Measurements from ENCODE around the gene ADAMTS12. TPM values are rescaled to one million over a fixed set of nuclear protein-coding genes. Genes with fewer than 3 reads are reported as not detected.
A peak's percentile ranks its signal among the peaks of the same experiment; 100 is the strongest.

Gene ADAMTS12
- total RNA-seq, 1 donor from 2014 or later = 10.4 TPM

DNA sequence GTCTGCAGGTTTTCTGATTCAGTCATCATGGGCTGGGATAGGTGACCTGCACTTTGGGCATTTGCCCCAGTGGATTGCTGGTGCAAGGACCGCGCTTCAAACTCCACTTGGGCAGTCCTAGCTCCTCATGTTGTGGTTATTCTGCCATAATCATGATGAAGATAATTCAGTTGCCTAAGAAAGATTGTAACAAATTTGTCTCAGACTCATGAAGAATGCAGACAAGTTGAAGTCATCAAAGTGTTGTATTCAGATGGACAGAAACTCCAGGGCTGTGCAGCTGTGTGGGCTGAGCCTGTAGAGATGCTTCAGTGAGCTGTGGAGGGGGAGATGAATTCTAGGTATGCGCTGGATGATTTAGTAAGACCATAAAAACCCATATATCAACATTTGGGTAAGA is 412.5 kb downstream of the ADAMTS12 start:
- TF ChIP-seq, protein P1, sequence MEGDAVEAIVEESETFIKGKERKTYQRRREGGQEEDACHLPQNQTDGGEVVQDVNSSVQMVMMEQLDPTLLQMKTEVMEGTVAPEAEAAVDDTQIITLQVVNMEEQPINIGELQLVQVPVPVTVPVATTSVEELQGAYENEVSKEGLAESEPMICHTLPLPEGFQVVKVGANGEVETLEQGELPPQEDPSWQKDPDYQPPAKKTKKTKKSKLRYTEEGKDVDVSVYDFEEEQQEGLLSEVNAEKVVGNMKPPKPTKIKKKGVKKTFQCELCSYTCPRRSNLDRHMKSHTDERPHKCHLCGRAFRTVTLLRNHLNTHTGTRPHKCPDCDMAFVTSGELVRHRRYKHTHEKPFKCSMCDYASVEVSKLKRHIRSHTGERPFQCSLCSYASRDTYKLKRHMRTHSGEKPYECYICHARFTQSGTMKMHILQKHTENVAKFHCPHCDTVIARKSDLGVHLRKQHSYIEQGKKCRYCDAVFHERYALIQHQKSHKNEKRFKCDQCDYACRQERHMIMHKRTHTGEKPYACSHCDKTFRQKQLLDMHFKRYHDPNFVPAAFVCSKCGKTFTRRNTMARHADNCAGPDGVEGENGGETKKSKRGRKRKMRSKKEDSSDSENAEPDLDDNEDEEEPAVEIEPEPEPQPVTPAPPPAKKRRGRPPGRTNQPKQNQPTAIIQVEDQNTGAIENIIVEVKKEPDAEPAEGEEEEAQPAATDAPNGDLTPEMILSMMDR (conservative IDR thresholded peaks at IDR 0.05) = no peak

DNA sequence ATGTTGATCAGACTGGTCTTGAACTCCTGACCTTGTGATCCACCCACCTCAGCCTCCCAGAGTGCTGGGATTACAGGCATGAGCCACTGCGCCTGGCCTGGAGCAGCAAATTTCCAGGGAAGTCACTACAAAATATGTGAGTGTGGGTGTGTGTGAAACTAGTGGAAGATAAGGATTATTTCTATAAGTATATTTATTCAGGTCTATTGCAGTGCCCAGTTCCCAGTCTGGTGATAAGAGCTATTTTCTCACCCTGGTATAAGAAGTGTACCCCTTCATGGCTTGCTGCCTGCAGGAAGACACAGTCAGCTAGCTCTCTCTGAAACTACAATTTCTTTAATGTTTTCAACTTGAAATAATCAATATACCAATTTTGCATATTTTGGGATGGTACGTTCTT is 414.0 kb downstream of the ADAMTS12 start:
- no peak overlapping the region for H3K4me3 Mint-ChIP-seq
- H3K36me3 Mint-ChIP-seq (ENCODE audit: low read depth) = peaks cover 36% of the 10 kb centered on the region
- TF ChIP-seq, protein P1 (conservative IDR thresholded peaks at IDR 0.05) = no peak
- DNase-seq (ENCODE audit: low read depth, low spot score) = no peak
- no peaks in the 10 kb centered on the region for H3K27me3 Mint-ChIP-seq (ENCODE audit: low read depth)
- H3K9me3 Mint-ChIP-seq = no peaks in the 10 kb centered on the region
- no peak overlapping the region for H3K27ac Mint-ChIP-seq (ENCODE audit: unreplicated experiment)
- H3K4me1 Mint-ChIP-seq = peaks cover 5% of the 10 kb centered on the region

More for the DNA sequence above, 412.5 kb downstream of the ADAMTS12 start:
- no peak overlapping the region for H3K27ac Mint-ChIP-seq (ENCODE audit: unreplicated experiment)
- peaks cover 12% of the 10 kb centered on the region for H3K4me1 Mint-ChIP-seq
- H3K36me3 Mint-ChIP-seq (ENCODE audit: low read depth) = peaks cover 33% of the 10 kb centered on the region
- no peak overlapping the region for H3K4me3 Mint-ChIP-seq
- H3K27me3 Mint-ChIP-seq (ENCODE audit: low read depth) = no peaks in the 10 kb centered on the region
- DNase-seq (ENCODE audit: low read depth, low spot score) = no peak
- no peaks in the 10 kb centered on the region for H3K9me3 Mint-ChIP-seq

DNA sequence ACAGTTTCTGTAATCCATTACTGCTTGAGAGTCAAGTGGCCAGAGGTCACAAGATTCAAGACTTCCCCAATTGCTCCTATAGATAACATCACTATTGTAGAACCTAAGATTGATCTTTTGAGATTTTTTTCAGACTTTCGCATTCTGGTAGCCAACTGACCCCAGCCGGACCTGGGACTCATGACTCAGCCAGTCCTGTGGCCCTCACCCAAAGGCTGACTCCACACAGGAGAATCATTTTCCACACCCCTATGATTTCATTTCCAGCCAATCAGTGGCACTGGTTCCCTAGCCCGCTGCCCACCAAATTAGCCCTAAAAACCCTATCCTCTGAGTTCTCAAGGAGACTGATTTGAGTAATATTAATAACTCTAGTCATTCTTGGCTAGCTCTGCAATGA is 414.8 kb downstream of the ADAMTS12 start:
- H3K4me1 Mint-ChIP-seq = no peaks in the 10 kb centered on the region
- H3K27ac Mint-ChIP-seq (ENCODE audit: unreplicated experiment) = no peak overlapping the region
- H3K4me3 Mint-ChIP-seq = no peak overlapping the region
- DNase-seq (ENCODE audit: low read depth, low spot score) = no peak
- TF ChIP-seq, protein P1 (conservative IDR thresholded peaks at IDR 0.05) = no peak
- H3K36me3 Mint-ChIP-seq (ENCODE audit: low read depth) = peaks cover 41% of the 10 kb centered on the region
- no peaks in the 10 kb centered on the region for H3K9me3 Mint-ChIP-seq
- H3K27me3 Mint-ChIP-seq (ENCODE audit: low read depth) = no peaks in the 10 kb centered on the region

DNA sequence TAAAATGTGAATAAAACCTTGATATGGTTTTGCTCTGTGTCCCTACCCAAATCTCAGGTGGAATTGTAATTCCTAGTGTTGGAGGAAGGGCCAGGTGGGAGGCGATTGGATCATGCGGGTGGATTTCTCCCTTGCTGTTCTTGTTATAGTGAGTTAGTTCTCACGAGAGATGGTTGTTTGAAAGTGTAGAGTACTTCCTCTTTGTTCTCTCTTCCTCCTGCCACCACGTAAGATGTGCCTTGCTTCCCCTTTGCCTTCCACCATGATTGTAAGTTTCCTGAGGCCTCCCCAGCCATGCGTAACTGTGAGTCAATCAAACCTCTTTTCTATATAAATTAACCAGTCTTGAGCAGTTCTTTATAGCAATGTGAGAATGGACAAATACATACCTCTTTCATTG is 416.1 kb downstream of the ADAMTS12 start:
- H3K4me3 Mint-ChIP-seq = no peak overlapping the region
- no peaks in the 10 kb centered on the region for H3K4me1 Mint-ChIP-seq
- H3K27me3 Mint-ChIP-seq (ENCODE audit: low read depth) = no peaks in the 10 kb centered on the region
- DNase-seq (ENCODE audit: low read depth, low spot score) = no peak
- no peaks in the 10 kb centered on the region for H3K9me3 Mint-ChIP-seq
- H3K36me3 Mint-ChIP-seq (ENCODE audit: low read depth) = peaks cover 41% of the 10 kb centered on the region
- TF ChIP-seq, protein P1 (conservative IDR thresholded peaks at IDR 0.05) = no peak
- H3K27ac Mint-ChIP-seq (ENCODE audit: unreplicated experiment) = peak overlapping the region; percentile 32

DNA sequence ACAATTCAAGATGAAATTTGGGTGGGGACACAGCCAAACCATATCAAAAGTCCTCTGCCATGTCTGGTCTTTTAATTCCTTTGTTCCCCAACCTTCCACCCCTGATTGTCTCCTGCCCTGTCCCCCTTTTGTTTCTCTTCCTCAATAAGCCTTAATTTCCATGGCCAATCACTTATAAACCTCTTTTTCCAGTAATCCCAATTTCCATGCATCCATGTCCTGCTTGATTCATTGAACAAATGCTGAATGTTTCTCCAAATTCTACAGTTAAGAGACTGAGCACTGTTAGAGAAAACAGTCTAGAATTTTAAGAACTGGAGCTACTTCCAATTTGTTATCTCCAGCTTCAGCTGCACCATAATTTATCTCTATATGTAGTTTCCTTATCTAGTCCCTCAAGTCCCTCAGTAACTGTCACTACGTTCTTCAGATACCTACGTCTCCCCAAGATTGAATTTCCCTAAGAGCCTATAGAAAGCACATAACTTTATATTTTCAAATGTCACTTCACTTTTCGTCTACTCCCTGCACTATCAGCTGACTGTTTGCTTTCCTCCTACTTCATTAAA is 416.8 kb downstream of the ADAMTS12 start:
- H3K27me3 Mint-ChIP-seq (ENCODE audit: low read depth) = no peaks in the 10 kb centered on the region
- H3K36me3 Mint-ChIP-seq (ENCODE audit: low read depth) = peaks cover 42% of the 10 kb centered on the region
- no peak for DNase-seq (ENCODE audit: low read depth, low spot score)
- H3K4me1 Mint-ChIP-seq = no peaks in the 10 kb centered on the region
- no peak overlapping the region for H3K27ac Mint-ChIP-seq (ENCODE audit: unreplicated experiment)
- H3K4me3 Mint-ChIP-seq = no peak overlapping the region
- no peaks in the 10 kb centered on the region for H3K9me3 Mint-ChIP-seq
- TF ChIP-seq, protein P1 (conservative IDR thresholded peaks at IDR 0.05) = no peak

Measured in neural crest cell (in vitro differentiated cells).